Mesothelial cell of epicardium (in vitro differentiated cells): ENCODE data around the gene ZNRD2. TPM values are rescaled to one million over a fixed set of nuclear protein-coding genes. Genes with fewer than 3 reads are reported as not detected.

Experiments used
- DNase-seq, 2 experiments: peaks; one replicate each; pipeline ENCODE4 v3.0.0; 2021; ENCODE audit warnings: low spot score in 2 of 2; ENCODE audit not compliant: unreplicated experiment in 2 of 2
- H3K27ac Mint-ChIP-seq: 2 replicates; pipeline ENCODE4 v1.8.0; 2021; ENCODE audit warnings: mixed read lengths
- H3K27me3 Mint-ChIP-seq: 2 replicates; pipeline ENCODE4 v1.8.0; 2021; ENCODE audit warnings: low read depth, mixed read lengths
- H3K36me3 Mint-ChIP-seq: 2 replicates; pipeline ENCODE4 v1.8.0; 2021; ENCODE audit warnings: mixed read lengths
- H3K4me1 Mint-ChIP-seq: 2 replicates; pipeline ENCODE4 v1.8.0; 2021; ENCODE audit warnings: mixed read lengths
- H3K4me3 Mint-ChIP-seq: 2 replicates; pipeline ENCODE4 v1.8.0; 2021; ENCODE audit warnings: mild to moderate bottlenecking, moderate library complexity, mixed read lengths
- H3K9me3 Mint-ChIP-seq: 2 replicates; pipeline ENCODE4 v1.8.0; 2021; ENCODE audit warnings: mixed read lengths
- CTCF ChIP-seq: fragments of 200-600 bp; sonication (generic); IDR thresholded peaks from one replicate; pipeline ENCODE4 v1.5.0; 2021; ENCODE audit warnings: antibody characterized with exemption; ENCODE audit not compliant: unreplicated experiment
- total RNA-seq: library from RNA; stranded (reverse); gene quantifications from 3 replicates; pipeline ENCODE4 v1.2.1, GENCODE V29; 2021

Gene ZNRD2
- total RNA-seq, 1 donor from 2014 or later = 27.4 TPM

GRCh38 chr11:65525546-65526480 lies 44.5 kb upstream of the ZNRD2 start:
- Mint-ChIP-seq H3K36me3 (peaks cover 13% of the 10 kb centered on the region), H3K4me1 (peaks cover 35% of the 10 kb centered on the region), H3K9me3 (no peaks in the 10 kb centered on the region), H3K27ac (peak overlapping the region; percentile 26), H3K27me3 (no peaks in the 10 kb centered on the region), H3K4me3 (peak overlapping the region; percentile 74)
- DNase-seq = no peak
- TF ChIP-seq CTCF = no peak

GRCh38 chr11:65526744-65527143 lies 43.5 kb upstream of the ZNRD2 start:
- Mint-ChIP-seq H3K4me3 (peak overlapping the region; percentile 74), H3K36me3 (peaks cover 16% of the 10 kb centered on the region), H3K9me3 (no peaks in the 10 kb centered on the region), H3K27me3 (no peaks in the 10 kb centered on the region), H3K4me1 (peaks cover 33% of the 10 kb centered on the region), H3K27ac (peak overlapping the region; percentile 30)
- no peak for DNase-seq
- no peak for TF ChIP-seq CTCF

- Mint-ChIP-seq H3K27ac (no peak overlapping the region), H3K27me3 (no peaks in the 10 kb centered on the region), H3K36me3 (peaks cover 18% of the 10 kb centered on the region), H3K9me3 (no peaks in the 10 kb centered on the region), H3K4me3 (no peak overlapping the region), H3K4me1 (peaks cover 13% of the 10 kb centered on the region)
- no peak for TF ChIP-seq CTCF
- DNase-seq = no peak
These were observed 41.4 kb upstream of the ZNRD2 start for GRCh38 chr11:65528819-65529350.

- TF ChIP-seq CTCF = no peak
- no peaks in the 10 kb centered on the region for H3K27me3 Mint-ChIP-seq
- no peak overlapping the region for H3K4me3 Mint-ChIP-seq
- no peaks in the 10 kb centered on the region for H3K9me3 Mint-ChIP-seq
- DNase-seq = no peak
- H3K27ac Mint-ChIP-seq = no peak overlapping the region
- H3K36me3 Mint-ChIP-seq = peaks cover 18% of the 10 kb centered on the region
- H3K4me1 Mint-ChIP-seq = peaks cover 7% of the 10 kb centered on the region
These were observed 40.7 kb upstream of the ZNRD2 start for GRCh38 chr11:65529475-65530156.

- H3K4me1 Mint-ChIP-seq = peaks cover 7% of the 10 kb centered on the region
- H3K36me3 Mint-ChIP-seq = peaks cover 18% of the 10 kb centered on the region
- H3K4me3 Mint-ChIP-seq = no peak overlapping the region
- H3K9me3 Mint-ChIP-seq = no peaks in the 10 kb centered on the region
- H3K27ac Mint-ChIP-seq = no peak overlapping the region
- no peak for DNase-seq
- no peak for TF ChIP-seq CTCF
- H3K27me3 Mint-ChIP-seq = no peaks in the 10 kb centered on the region
These were observed 40.1 kb upstream of the ZNRD2 start for GRCh38 chr11:65530157-65530496.
